Progenitor cell of endocrine pancreas (in vitro differentiated cells): ENCODE measurements around the gene IGF1R. TPM values are rescaled to one million over a fixed set of nuclear protein-coding genes. Genes with fewer than 3 reads are reported as not detected.
A peak's percentile ranks its signal among the peaks of the same experiment; 100 is the strongest.

ENCODE experiments used
- DNase-seq: peaks from one replicate; pipeline ENCODE4 v3.0.0; 2021; ENCODE audit warnings: low spot score; ENCODE audit not compliant: unreplicated experiment
- H3K27ac Mint-ChIP-seq: 2 replicates; pipeline ENCODE4 v1.8.0; 2021; ENCODE audit warnings: mild to moderate bottlenecking, moderate library complexity, mixed read lengths
- H3K27me3 Mint-ChIP-seq: 2 replicates; pipeline ENCODE4 v1.8.0; 2021; ENCODE audit warnings: mixed read lengths
- H3K36me3 Mint-ChIP-seq: 2 replicates; pipeline ENCODE4 v1.8.0; 2022; ENCODE audit warnings: mixed read lengths; ENCODE audit not compliant: insufficient read depth
- H3K4me1 Mint-ChIP-seq: 2 replicates; pipeline ENCODE4 v1.8.0; 2021; ENCODE audit warnings: low read depth, mixed read lengths
- H3K4me3 Mint-ChIP-seq: 2 replicates; pipeline ENCODE4 v1.8.0; 2021; ENCODE audit warnings: low read depth, mild to moderate bottlenecking, moderate library complexity, mixed read lengths
- H3K9me3 Mint-ChIP-seq: 2 replicates; pipeline ENCODE4 v1.8.0; 2021; ENCODE audit warnings: low read depth, mixed read lengths
- total RNA-seq: library from RNA; stranded (reverse); gene quantifications from 2 replicates; pipeline ENCODE4 v1.2.1, GENCODE V29; 2021
- TF ChIP-seq, protein P1 (sequence below): fragments of 200-600 bp; sonication (generic); IDR thresholded peaks from one replicate; pipeline ENCODE4 v1.5.0; 2021; ENCODE audit warnings: antibody characterized with exemption, mild to moderate bottlenecking; ENCODE audit not compliant: unreplicated experiment

IGF1R gene
- total RNA-seq, 1 donor from 2014 or later, result 106 TPM

DNA sequence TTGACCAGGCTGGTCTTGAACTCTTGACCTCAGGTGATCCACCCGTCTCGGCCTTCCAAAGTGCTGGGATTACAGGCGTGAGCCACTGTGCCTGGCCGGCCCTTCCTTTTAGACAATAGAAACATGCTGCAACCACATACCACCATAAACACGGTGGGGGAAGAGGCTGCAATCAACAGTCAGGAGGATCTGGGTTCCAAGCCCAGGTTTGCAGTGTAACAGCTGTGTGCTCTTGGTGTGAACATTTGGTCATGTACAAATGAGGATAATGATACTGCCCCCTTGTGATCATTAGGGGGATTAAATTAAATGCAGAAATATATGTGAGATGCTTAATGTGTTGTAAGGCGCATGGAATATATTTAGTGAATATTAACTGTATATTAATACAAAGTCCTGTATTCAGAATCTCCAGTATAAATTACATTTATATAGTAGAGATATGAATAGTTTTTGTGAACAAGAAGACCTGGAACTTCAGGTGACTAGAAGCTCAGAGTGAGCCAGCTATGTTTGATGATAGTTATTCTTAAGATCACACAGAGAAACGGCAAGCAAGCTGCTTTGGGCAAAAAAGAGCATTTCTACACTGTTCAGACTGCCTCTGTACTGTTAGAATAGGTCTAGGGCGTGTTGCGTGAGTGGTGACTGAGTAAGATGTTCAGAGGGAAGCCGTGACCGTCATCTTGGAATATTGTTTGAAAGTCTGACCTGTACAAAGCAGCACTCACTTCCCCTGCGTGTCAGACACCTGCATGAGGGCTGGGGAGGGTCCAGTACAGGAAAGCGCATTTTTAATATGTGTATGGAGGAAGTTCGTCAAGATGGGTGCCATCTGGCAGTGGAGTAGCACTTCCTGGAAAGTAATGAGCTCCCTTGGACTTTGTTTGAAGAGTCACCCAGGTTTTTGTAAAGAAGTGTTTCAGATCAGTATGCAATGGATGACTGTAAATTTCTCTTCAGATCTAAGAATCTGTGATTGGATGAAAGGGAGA is 233.5 kb downstream of the IGF1R start:
- H3K4me3 Mint-ChIP-seq, result no peak overlapping the region
- no peaks in the 10 kb centered on the region for H3K9me3 Mint-ChIP-seq
- no peak for DNase-seq
- H3K27me3 Mint-ChIP-seq, result no peaks in the 10 kb centered on the region
- TF ChIP-seq, protein P1, sequence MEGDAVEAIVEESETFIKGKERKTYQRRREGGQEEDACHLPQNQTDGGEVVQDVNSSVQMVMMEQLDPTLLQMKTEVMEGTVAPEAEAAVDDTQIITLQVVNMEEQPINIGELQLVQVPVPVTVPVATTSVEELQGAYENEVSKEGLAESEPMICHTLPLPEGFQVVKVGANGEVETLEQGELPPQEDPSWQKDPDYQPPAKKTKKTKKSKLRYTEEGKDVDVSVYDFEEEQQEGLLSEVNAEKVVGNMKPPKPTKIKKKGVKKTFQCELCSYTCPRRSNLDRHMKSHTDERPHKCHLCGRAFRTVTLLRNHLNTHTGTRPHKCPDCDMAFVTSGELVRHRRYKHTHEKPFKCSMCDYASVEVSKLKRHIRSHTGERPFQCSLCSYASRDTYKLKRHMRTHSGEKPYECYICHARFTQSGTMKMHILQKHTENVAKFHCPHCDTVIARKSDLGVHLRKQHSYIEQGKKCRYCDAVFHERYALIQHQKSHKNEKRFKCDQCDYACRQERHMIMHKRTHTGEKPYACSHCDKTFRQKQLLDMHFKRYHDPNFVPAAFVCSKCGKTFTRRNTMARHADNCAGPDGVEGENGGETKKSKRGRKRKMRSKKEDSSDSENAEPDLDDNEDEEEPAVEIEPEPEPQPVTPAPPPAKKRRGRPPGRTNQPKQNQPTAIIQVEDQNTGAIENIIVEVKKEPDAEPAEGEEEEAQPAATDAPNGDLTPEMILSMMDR, result peak; percentile 68
- no peaks in the 10 kb centered on the region for H3K36me3 Mint-ChIP-seq
- peaks cover 16% of the 10 kb centered on the region for H3K4me1 Mint-ChIP-seq
- peak overlapping the region; percentile 54 for H3K27ac Mint-ChIP-seq

DNA sequence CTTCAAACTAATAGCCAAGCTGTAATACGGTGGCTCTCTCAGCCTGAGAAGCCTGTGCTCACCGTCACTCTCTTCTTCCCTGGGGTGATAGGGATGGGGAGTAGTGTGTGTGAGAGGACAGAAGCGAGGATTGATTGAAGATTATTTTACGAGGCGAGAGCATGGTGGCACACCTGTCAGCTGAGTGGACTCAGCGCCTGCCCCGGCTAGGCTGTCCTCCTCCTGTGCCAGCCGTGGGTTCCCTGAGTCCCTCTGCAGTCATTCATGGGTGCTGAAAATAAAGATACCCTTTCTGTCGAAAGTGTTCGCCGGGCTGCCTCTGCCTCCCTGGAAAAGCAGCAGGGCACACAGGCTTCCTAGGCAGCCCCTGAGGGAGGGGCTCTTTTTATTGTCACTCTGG is 235.1 kb downstream of the IGF1R start:
- Mint-ChIP-seq H3K4me1 (peaks cover 10% of the 10 kb centered on the region), H3K4me3 (no peak overlapping the region), H3K36me3 (no peaks in the 10 kb centered on the region), H3K27ac (peak overlapping the region; percentile 12), H3K27me3 (no peaks in the 10 kb centered on the region), H3K9me3 (no peaks in the 10 kb centered on the region)
- TF ChIP-seq, protein P1, result no peak
- no peak for DNase-seq

DNA sequence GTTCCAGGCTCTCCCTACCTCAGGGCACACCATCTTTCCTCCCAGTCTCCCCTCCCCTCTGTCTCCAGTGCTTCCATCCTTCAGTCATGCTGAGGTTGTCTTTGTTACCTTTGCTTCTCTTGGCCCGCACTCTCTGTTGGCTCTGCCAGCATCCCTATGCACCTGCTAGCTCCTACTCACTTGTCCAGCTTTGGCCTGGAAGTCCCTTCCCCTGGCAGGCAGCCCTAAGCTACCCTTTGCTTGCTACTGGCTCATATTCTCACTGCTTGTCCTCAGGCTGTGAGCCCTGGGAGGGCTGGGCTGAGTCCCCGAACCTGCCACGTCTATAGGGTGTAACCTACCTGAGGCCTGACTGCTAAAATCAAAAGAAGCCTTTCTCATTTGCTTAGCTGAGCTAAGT is 236.6 kb downstream of the IGF1R start:
- Mint-ChIP-seq H3K4me1 (peaks cover 10% of the 10 kb centered on the region), H3K27ac (peak overlapping the region; percentile 3), H3K27me3 (no peaks in the 10 kb centered on the region)

DNA sequence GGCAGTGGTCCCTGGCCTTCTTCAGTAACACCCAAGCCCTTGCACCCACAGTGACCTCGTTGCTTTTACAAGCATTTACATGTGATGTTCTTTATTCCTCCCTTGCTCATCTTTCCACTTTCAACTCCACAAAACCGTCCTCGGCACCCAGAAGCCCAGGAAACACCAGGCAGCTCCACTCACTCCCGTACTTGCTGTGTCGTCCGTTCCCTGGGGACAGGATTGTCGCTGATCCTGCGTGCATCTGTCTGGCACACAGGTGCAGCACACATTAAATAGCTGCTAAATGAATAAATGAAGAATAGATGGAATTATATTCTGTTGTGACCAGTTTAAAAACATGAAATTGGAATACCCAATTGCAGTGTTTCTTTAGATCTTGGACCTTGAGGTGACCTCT is 239.6 kb downstream of the IGF1R start:
- TF ChIP-seq, protein P1, result no peak
- Mint-ChIP-seq H3K4me1 (peaks cover 3% of the 10 kb centered on the region), H3K27ac (no peak overlapping the region), H3K4me3 (no peak overlapping the region), H3K9me3 (no peaks in the 10 kb centered on the region), H3K27me3 (no peaks in the 10 kb centered on the region), H3K36me3 (peaks cover 3% of the 10 kb centered on the region)
- no peak for DNase-seq

More for the DNA sequence above, 236.6 kb downstream of the IGF1R start:
- no peaks in the 10 kb centered on the region for H3K9me3 Mint-ChIP-seq
- DNase-seq, result no peak
- H3K4me3 Mint-ChIP-seq, result no peak overlapping the region
- TF ChIP-seq, protein P1, result no peak
- no peaks in the 10 kb centered on the region for H3K36me3 Mint-ChIP-seq

DNA sequence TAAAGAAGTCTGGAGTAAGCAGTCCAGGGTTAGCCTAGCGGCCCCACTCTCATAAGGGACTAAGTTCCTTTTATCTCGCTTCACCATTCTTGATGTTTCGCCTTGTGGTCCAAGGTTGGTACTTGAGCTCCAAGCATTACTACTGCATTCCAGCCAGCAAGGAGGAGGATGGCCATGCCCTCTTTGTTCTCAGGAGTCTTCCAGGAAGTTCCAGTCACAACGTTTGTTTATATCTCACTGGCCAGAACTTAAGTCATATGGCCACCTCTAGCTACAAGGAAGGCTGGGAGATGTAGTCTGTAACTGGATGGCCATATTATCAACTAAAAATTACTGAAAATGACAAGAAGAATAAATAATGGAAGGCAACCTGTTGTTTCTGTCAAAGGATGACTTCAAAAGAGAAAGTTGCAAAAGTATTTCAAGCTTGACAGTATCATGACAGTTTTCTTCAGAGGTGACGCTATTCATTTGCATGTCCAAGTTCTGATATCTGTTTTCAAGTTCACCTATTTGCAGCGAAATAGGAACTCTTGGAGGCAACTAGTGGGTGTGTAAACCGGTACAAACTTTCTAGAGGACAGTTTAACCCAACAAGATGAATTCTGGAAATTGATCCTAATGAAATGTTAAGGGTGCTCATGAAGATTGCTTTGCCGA is 240.6 kb downstream of the IGF1R start:
- TF ChIP-seq, protein P1, result no peak
- Mint-ChIP-seq H3K4me3 (no peak overlapping the region), H3K9me3 (no peaks in the 10 kb centered on the region), H3K27me3 (no peaks in the 10 kb centered on the region), H3K27ac (no peak overlapping the region), H3K4me1 (peaks cover 3% of the 10 kb centered on the region), H3K36me3 (peaks cover 3% of the 10 kb centered on the region)
- DNase-seq, result no peak
